ENCODE data around the gene BTBD3.

The BTBD3 gene

GRCh38 chr20:11965602-11966001 lies 47.9 kb downstream of the BTBD3 start:
- in situ Hi-C loops (cut with HindIII; ENCODE audit: low sequenced_read_pairs): no loop called here

- in situ Hi-C loops (cut with HindIII; ENCODE audit: low sequenced_read_pairs): no loop called here
These were observed 48.5 kb downstream of the BTBD3 start for GRCh38 chr20:11966186-11966585.

GRCh38 chr20:11970243-11970836 lies 52.6 kb downstream of the BTBD3 start:
- in situ Hi-C loops (cut with HindIII; ENCODE audit: low sequenced_read_pairs): no loop called here

DNA sequence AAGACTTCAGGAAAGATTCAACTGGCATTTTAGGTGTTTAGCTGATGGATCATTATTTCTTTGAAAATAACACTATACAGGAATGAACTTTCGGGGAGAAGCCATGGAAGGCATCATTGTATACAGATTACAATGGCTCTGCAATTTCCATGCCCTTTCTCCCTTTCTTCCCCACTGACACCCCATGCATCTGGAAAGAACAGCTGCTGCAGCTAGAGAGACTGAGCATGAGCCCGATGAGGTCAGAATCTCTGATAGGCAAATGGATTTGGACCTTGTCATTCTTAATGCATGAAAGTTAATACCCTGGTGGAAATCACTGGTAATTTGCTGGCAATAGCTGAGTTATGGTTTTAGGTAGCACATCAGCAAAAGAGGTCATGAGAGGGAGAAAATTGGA lies 54.8 kb downstream of the BTBD3 start:
- in situ Hi-C loops (cut with HindIII; ENCODE audit: low sequenced_read_pairs): no loop called here
